ENCODE measurements around the gene KIF23. TPM values are rescaled to one million over a fixed set of nuclear protein-coding genes. Genes with fewer than 3 reads are reported as not detected.
A peak's percentile ranks its signal among the peaks of the same experiment; 100 is the strongest.

Gene KIF23
- polyA plus RNA-seq, 2 of the 4 experiments (the other 2 are of a cell fraction): 81.8 to 117 TPM

DNA sequence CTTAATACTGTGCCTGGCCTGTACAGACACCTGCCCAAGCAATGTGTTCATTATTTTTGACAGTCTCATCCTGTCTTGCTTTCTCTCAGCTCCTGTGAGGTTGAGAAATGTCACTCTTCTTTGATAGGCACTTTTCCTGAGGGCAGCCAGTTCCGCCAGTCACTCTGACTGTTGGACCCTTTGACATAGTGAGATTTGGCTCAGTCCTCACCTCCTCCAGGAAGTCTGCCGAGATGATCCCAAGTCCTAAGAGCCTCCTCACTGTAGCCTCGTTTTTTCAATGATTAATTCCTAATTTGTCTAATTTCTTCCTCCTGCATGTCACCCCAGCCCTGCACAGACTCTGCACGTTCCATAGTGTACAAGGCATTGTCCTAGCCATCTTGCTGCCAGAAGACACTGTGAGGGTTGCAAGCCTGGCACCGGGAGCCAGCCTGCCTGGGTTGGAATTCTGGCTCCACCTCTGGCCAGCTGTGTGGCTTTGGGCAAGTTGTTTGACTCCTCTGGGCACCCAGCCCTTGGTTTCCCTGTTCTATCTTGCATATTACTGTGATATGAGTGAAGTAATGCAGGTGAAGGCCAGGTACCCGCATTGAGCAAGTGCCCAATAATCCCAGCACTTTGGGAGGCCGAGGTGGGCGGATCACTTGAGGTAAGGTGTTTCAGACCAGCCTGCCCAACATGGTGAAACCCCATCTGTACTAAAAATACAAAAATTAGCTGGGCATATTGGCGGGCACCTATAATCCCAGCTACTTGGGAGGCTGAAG is 62.7 kb downstream of the KIF23 start:
- TF ChIP-seq HEYL (CRISPR knock-in tag; IDR thresholded peaks at IDR 0.05) (no peak), ZFP36 (IDR thresholded peaks at IDR 0.05; ENCODE audit: borderline replicate concordance, partially characterized antibody) (peak; percentile 70)
- Histone ChIP-seq H3K4me2 (no peak overlapping the region), H3K9me3 (peaks cover 8% of the 10 kb centered on the region; the same call in 2 of the 3 replicates), H3K4me3 (no peak overlapping the region), H3K4me1 (no peaks in the 10 kb centered on the region), H3K27ac (no peak overlapping the region)
- POLR2A ChIA-PET: interaction anchor here (0.7 kb wide), 1 partner anchor 1639 kb away, joined by 4 read pairs; the partner anchor contains the start of gene THSD4
- CTCF ChIA-PET: interaction anchor here (0.5 to 10.2 kb wide), 78 partner anchors 9 to 1398 kb away, joined by 3 to 152 read pairs (median 4); partner anchors contain the start of gene TLE3
- ATAC-seq (no peak), DNase-seq (ENCODE audit: low read depth in 1 of 2, low spot score in 1 of 2) (no peak), FAIRE-seq (no peak)
- 75% methylated on average over 9 of the region's 9 CpGs for WGBS (ENCODE audit: missing lambda C conversion rate)

DNA sequence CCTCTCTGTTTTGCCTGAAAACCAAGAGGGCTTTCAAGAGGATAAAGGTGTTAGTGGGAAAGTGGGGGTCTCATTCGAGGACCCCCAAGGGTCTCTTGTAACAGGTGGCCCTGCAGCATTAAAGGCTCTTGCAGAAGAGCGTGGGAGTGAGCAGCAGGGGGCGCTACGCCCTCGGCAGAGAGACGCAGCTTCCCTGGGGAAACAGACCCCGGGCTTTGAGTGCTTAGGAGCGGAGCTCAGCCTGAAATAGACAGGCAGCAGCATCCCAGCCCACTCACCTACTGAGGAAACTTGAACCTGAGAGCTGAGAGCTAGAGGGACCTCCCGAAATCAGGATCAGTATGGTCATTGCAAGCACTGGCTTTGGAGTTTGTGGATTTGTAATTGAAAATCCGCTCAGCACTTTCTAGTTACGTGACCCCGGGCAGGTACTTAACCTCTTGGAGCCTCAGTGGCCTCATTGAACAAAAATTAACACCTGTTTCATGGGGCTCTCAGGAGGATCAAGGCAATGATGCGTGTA is 64.2 kb downstream of the KIF23 start:
- POLR2A ChIA-PET: no interaction called here
- H3K4me3 ChIP-seq: no peak overlapping the region
- H3K27ac ChIP-seq: peak overlapping the region in 1 of 2 experiments; percentile 2; a peak in 1 of 6 replicates
- H3K4me1 ChIP-seq: no peaks in the 10 kb centered on the region
- ATAC-seq: peak; percentile 37 to 73; a peak in 3 of 6 replicates
- peaks cover 8% of the 10 kb centered on the region; the same call in 2 of the 3 replicates for H3K9me3 ChIP-seq
- DNase-seq (ENCODE audit: low read depth in 1 of 2, low spot score in 1 of 2): peak; percentile 74 to 80
- TF ChIP-seq RAD21 (conservative IDR thresholded peaks at IDR 0.05 in 1 of 2, IDR thresholded peaks at IDR 0.05 in 1 of 2) (peak; percentile 95 to 98), FOXS1 (CRISPR knock-in tag; IDR thresholded peaks at IDR 0.05) (no peak), NR3C1 (IDR thresholded peaks at IDR 0.05) (no peak), CEBPB (IDR thresholded peaks at IDR 0.05) (no peak), SMC3 (IDR thresholded peaks at IDR 0.05) (peak; percentile 93)
- TF ChIP-seq, protein P1, sequence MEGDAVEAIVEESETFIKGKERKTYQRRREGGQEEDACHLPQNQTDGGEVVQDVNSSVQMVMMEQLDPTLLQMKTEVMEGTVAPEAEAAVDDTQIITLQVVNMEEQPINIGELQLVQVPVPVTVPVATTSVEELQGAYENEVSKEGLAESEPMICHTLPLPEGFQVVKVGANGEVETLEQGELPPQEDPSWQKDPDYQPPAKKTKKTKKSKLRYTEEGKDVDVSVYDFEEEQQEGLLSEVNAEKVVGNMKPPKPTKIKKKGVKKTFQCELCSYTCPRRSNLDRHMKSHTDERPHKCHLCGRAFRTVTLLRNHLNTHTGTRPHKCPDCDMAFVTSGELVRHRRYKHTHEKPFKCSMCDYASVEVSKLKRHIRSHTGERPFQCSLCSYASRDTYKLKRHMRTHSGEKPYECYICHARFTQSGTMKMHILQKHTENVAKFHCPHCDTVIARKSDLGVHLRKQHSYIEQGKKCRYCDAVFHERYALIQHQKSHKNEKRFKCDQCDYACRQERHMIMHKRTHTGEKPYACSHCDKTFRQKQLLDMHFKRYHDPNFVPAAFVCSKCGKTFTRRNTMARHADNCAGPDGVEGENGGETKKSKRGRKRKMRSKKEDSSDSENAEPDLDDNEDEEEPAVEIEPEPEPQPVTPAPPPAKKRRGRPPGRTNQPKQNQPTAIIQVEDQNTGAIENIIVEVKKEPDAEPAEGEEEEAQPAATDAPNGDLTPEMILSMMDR (IDR thresholded peaks at IDR 0.05): peak; percentile 97
- TF ChIP-seq, protein P2, sequence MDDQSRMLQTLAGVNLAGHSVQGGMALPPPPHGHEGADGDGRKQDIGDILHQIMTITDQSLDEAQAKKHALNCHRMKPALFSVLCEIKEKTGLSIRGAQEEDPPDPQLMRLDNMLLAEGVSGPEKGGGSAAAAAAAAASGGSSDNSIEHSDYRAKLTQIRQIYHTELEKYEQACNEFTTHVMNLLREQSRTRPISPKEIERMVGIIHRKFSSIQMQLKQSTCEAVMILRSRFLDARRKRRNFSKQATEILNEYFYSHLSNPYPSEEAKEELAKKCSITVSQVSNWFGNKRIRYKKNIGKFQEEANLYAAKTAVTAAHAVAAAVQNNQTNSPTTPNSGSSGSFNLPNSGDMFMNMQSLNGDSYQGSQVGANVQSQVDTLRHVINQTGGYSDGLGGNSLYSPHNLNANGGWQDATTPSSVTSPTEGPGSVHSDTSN (IDR thresholded peaks at IDR 0.05): no peak
- WGBS (ENCODE audit: missing lambda C conversion rate): 37% methylated on average over 13 of the region's 13 CpGs
- CTCF ChIA-PET: interaction anchor here (0.5 to 10.2 kb wide), 64 partner anchors 8 to 1396 kb away, joined by 3 to 152 read pairs (median 4); partner anchors contain the start of gene TLE3
- H3K4me2 ChIP-seq: no peak overlapping the region
- FAIRE-seq: peak; percentile 46

DNA sequence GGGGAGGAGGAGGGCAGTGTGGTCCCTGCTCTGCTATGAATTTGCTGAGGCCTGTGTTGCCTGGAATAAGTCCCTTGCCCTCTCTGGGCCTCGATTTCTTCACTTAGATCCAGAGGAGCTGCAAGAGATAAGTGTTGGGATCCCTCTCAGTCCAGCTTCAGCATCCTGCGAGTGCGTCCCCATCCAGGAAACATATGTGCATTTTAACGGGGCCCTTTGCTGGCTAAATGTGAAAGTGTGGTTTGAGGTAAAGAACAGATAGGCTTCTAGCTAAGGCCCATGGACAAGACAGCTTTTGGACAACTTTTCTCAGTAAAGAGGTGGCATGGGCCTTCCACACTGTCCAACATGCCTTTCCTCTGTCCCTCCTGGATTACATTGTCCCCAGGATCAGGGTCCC is 64.9 kb downstream of the KIF23 start:
- no peak overlapping the region; a peak in 1 of 6 replicates for H3K27ac ChIP-seq
- 79% methylated on average over 4 of the region's 4 CpGs for WGBS (ENCODE audit: missing lambda C conversion rate)
- H3K4me3 ChIP-seq: no peak overlapping the region
- TF ChIP-seq EHF (CRISPR knock-in tag; IDR thresholded peaks at IDR 0.05) (no peak), RNF2 (IDR thresholded peaks at IDR 0.05; ENCODE audit: borderline replicate concordance, low read depth) (no peak), FOSL2 (IDR thresholded peaks at IDR 0.05) (no peak), FOSL2 (CRISPR knock-in tag; IDR thresholded peaks at IDR 0.05) (no peak), POLR2AphosphoS2 (conservative IDR thresholded peaks at IDR 0.05; ENCODE audit: low read length) (no peak), SREBF2 (IDR thresholded peaks at IDR 0.05) (no peak), NPAS2 (CRISPR knock-in tag; IDR thresholded peaks at IDR 0.05; ENCODE audit: borderline replicate concordance) (no peak)
- TF ChIP-seq, protein P3, sequence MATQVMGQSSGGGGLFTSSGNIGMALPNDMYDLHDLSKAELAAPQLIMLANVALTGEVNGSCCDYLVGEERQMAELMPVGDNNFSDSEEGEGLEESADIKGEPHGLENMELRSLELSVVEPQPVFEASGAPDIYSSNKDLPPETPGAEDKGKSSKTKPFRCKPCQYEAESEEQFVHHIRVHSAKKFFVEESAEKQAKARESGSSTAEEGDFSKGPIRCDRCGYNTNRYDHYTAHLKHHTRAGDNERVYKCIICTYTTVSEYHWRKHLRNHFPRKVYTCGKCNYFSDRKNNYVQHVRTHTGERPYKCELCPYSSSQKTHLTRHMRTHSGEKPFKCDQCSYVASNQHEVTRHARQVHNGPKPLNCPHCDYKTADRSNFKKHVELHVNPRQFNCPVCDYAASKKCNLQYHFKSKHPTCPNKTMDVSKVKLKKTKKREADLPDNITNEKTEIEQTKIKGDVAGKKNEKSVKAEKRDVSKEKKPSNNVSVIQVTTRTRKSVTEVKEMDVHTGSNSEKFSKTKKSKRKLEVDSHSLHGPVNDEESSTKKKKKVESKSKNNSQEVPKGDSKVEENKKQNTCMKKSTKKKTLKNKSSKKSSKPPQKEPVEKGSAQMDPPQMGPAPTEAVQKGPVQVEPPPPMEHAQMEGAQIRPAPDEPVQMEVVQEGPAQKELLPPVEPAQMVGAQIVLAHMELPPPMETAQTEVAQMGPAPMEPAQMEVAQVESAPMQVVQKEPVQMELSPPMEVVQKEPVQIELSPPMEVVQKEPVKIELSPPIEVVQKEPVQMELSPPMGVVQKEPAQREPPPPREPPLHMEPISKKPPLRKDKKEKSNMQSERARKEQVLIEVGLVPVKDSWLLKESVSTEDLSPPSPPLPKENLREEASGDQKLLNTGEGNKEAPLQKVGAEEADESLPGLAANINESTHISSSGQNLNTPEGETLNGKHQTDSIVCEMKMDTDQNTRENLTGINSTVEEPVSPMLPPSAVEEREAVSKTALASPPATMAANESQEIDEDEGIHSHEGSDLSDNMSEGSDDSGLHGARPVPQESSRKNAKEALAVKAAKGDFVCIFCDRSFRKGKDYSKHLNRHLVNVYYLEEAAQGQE (IDR thresholded peaks at IDR 0.05): no peak
- DNase-seq (ENCODE audit: low read depth in 1 of 2, low spot score in 1 of 2) (no peak), ATAC-seq (no peak), FAIRE-seq (no peak)
- no peaks in the 10 kb centered on the region for H3K4me1 ChIP-seq
- POLR2A ChIA-PET: no interaction called here
- no peak overlapping the region for H3K4me2 ChIP-seq
- CTCF ChIA-PET: interaction anchor here (0.6 to 10.2 kb wide), 23 partner anchors 7 to 1155 kb away, joined by 3 to 152 read pairs (median 6); partner anchors contain the start of gene TLE3
- H3K9me3 ChIP-seq: peaks cover 8% of the 10 kb centered on the region; the same call in 2 of the 3 replicates

Measured in A549 (cell line).